GM10248 (cell line): Measurements from ENCODE around the gene DNAJC27.

Experiments used
- CTCF ChIA-PET: fragments of 300-600 bp; sonication (Branson Sonifier 250); formaldehyde crosslinking; extraction: SDS; loops from one replicate; lab custom pipeline; 2021; ENCODE audit warnings: antibody characterized with exemption; lab: Yijun Ruan, JAX
- POLR2A ChIA-PET: fragments of 350-650 bp; sonication (Branson Sonifier 250); formaldehyde crosslinking; extraction: SDS; loops from one replicate; lab custom pipeline; 2020; ENCODE audit warnings: antibody characterized with exemption; lab: Yijun Ruan, JAX
- DNase-seq: peaks from one replicate; pipeline ENCODE4 v3.0.0; 2012; ENCODE audit errors: extremely low spot score
- TF ChIP-seq, protein P1 (sequence below): IDR thresholded peaks from 2 replicates; pipeline ENCODE4 v1.5.1; 2012; ENCODE audit warnings: mild to moderate bottlenecking, low read depth; ENCODE audit errors: extremely low read depth, missing control alignments, control extremely low read depth

DNAJC27 gene

DNA sequence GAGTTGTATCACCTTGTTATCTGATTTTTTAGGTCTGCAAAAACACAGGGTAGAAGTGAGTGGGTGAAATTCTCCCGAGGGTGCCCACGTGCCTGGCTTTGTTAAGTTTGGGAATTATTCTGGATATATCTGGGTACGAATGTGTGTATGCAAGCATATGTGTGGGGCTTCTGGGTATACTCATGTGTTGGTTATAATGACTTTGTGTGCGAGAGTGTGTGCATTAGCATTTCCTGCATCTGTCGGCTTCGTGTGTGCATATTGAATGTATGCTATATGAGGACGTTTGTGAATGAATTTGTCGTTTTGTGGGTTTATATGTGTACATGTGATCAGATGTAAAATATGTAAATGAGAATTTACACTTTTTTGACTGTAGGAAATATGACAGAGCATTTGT lies 13.8 kb upstream of the DNAJC27 start:
- POLR2A ChIA-PET: no interaction called here
- CTCF ChIA-PET: interaction anchor here (1.1 to 4.8 kb wide), 5 partner anchors 9 to 70 kb away, joined by 3 to 40 read pairs (median 4); no protein-coding TSS in a partner anchor
- TF ChIP-seq, protein P1, sequence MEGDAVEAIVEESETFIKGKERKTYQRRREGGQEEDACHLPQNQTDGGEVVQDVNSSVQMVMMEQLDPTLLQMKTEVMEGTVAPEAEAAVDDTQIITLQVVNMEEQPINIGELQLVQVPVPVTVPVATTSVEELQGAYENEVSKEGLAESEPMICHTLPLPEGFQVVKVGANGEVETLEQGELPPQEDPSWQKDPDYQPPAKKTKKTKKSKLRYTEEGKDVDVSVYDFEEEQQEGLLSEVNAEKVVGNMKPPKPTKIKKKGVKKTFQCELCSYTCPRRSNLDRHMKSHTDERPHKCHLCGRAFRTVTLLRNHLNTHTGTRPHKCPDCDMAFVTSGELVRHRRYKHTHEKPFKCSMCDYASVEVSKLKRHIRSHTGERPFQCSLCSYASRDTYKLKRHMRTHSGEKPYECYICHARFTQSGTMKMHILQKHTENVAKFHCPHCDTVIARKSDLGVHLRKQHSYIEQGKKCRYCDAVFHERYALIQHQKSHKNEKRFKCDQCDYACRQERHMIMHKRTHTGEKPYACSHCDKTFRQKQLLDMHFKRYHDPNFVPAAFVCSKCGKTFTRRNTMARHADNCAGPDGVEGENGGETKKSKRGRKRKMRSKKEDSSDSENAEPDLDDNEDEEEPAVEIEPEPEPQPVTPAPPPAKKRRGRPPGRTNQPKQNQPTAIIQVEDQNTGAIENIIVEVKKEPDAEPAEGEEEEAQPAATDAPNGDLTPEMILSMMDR: no peak
- DNase-seq: no peak

DNA sequence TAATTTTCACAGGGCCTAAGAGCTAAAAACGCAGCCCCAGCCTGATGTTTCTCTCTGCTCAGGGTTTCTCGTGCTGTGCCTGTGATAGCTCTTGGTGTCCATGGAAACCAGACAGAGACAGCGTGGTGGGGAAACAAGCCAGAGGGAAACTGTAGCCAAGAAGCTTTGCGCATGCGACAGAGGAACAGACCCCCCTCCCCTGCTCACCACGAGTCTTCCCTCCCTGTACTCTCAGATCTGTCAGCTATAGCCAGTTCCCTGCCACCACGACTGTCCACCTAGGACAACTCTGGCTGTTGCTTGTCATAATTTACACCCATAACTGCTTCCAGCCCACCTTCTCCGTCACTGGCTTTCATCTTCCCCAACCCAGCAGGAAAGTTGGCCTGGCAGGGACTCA lies 13.2 kb upstream of the DNAJC27 start:
- TF ChIP-seq, protein P1: no peak
- DNase-seq: no peak
- CTCF ChIA-PET: interaction anchor here (1.1 to 4.8 kb wide), 5 partner anchors 9 to 70 kb away, joined by 3 to 40 read pairs (median 4); no protein-coding TSS in a partner anchor
- POLR2A ChIA-PET: no interaction called here

DNA sequence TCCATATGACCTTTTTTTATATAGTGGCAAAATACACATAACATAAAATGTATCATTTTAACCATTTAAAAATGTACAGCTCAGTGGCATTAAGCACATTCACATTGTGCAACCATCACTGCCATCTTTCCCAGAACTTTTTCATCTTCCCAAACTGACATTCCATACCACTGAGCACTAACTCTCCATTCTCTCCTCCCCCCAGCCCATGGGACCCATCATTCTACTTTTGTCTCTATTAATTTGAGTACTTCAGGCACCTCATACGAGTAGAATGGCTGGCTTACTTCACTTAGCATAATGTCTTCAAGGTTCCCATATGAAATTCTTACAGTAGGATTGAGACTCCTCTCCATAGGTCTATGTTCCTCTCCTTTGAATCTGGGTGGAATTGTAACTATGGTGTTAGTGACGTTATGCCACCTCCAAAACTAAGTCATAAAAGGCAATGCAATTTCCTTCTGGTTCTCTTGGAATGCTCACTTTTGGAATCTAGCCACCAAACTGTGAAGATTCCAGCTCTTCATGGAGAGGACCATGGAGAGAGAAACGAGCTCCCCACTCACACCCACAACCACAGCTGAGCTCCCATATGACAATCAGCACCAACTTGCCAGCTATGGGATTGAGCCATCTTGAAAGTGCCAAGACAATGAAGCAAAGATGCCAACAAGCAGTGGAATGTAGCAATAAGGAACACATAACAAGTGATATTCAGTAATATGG lies 9.8 kb upstream of the DNAJC27 start:
- ChIA-PET CTCF (interaction anchor here (1.1 to 1.4 kb wide), 2 partner anchors 9 to 148 kb away, joined by 3 to 4 read pairs; no protein-coding TSS in a partner anchor), POLR2A (interaction anchor here (0.6 kb wide), 1 partner anchor 539 kb away, joined by 6 read pairs; no protein-coding TSS in a partner anchor)
- TF ChIP-seq, protein P1: no peak
- no peak for DNase-seq

DNA sequence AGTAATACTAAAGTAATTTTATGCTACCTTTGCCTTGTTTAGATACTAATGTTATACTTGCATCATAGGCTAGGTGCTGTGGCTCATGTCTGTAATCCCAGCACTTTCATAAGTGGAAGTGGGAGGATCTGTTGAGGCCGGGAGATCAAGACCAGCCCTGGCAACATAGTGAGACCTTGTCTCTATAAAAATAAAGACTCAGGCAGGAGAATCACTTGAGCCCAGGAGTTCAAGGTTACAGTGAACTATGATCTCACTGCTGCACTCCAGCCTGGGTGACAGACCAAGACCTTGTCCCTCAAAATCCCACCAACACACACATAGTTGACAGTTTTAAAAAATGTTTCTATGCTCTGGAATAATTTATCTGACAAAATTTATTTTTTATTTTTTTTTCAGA lies 6.9 kb upstream of the DNAJC27 start:
- ChIA-PET POLR2A (no interaction called here), CTCF (interaction anchor here (1.0 to 4.5 kb wide), 2 partner anchors 151 to 217 kb away, joined by 5 to 129 read pairs; no protein-coding TSS in a partner anchor)
- no peak for DNase-seq
- TF ChIP-seq, protein P1: no peak

DNA sequence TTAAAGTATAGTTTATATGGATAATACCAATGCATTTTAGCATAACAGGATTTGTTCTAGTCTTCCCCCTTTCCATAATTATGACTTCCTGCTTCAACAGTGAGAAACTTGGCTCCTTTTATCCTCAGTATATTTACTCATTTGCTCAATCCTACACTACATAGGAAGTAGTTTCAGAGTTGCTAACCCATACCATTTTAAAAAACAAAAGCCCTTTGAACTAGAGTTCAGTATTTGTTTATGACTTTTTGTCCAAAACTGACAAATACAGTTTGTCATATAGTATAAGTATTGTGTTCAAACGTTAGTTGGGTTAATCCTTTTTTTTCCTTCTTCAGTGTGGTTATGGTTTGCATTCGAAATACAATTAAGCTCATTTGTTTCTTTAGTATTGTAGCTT lies 5.9 kb upstream of the DNAJC27 start:
- ChIA-PET POLR2A (no interaction called here), CTCF (interaction anchor here (3.4 to 4.5 kb wide), 3 partner anchors 8 to 152 kb away, joined by 10 to 129 read pairs (median 40); no protein-coding TSS in a partner anchor)

DNA sequence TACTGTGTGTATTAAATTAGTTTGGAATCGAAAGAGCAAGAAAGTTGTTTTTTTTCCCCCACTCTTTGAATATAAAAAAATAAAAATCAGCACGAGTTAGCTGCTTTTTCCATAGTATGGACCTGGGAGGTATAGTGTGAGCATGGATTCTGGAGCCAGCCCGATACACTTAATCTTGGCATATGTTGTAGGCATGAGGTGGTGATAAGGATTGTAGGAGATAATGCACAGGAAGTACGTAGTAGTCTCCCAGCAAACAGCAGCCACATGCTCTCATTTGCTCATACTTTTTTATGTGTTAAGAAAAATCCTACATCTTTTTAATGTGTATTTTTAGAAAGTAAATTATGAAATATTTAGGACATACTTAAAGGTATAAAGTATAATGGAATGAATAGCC lies 2.1 kb upstream of the DNAJC27 start:
- ChIA-PET CTCF (interaction anchor here (1.4 to 2.1 kb wide), 4 partner anchors 12 to 564 kb away, joined by 3 to 11 read pairs (median 8); no protein-coding TSS in a partner anchor), POLR2A (no interaction called here)
- DNase-seq: no peak
- TF ChIP-seq, protein P1: no peak

More for the DNA sequence above, 5.9 kb upstream of the DNAJC27 start:
- TF ChIP-seq, protein P1: no peak
- no peak for DNase-seq
